ENCODE measurements around the gene OR7C2. TPM values are rescaled to one million over a fixed set of nuclear protein-coding genes. Genes with fewer than 3 reads are reported as not detected.

The OR7C2 gene
- polyA plus RNA-seq, 1 donor (not counting 4 experiments of a cell fraction or from before 2014, with no cell fraction given) = not detected

DNA sequence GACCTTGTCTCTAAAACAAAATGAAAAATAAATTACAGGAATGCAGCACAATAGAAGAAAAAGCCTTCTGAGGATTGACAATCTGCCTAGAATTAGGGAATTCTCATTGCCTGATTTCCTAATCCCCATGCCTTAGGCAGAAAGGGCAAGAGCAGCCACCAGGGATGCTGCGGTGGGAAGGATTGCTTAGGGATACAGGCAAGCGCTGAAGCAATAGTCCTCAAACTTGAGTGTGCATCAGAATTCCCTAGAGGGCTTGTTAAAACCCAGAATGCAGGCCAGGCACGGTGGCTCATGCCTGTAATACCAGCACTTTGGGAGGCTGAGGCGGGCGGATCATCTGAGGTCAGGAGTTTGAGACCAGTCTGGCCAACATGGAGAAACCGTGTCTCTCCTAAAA, 1.0 kb upstream of the OR7C2 start:
- dilution Hi-C loops (cut with MboI; ENCODE audit: extremely low pct_ligation_motif_present, low sequenced_read_pairs) = no loop called here
- no peak overlapping the region for H3K27ac ChIP-seq (ENCODE audit: control insufficient read depth, insufficient read depth, low read length)
- H3K9ac ChIP-seq (ENCODE audit: control insufficient read depth, extremely low read depth, insufficient read depth, low read length) = no peak overlapping the region
- no peak overlapping the region for H3K4me3 ChIP-seq (ENCODE audit: control insufficient read depth in 2 of 3, extremely low read depth in 1 of 3, insufficient read depth in 2 of 3, low read depth in 1 of 3, low read length in 3 of 3)
- H3K4me2 ChIP-seq (ENCODE audit: control insufficient read depth, extremely low read depth, insufficient read depth, low read depth, low read length) = no peak overlapping the region
- no peaks in the 10 kb centered on the region for H3K4me1 ChIP-seq (ENCODE audit: control insufficient read depth, extremely low read depth, insufficient read depth, low read length)
- H3K9me3 ChIP-seq (ENCODE audit: control insufficient read depth, low read depth, low read length) = no peaks in the 10 kb centered on the region
- H3K9me1 ChIP-seq (ENCODE audit: control insufficient read depth, extremely low read depth, insufficient read depth, low read length) = no peaks in the 10 kb centered on the region
- TF ChIP-seq, protein P1, sequence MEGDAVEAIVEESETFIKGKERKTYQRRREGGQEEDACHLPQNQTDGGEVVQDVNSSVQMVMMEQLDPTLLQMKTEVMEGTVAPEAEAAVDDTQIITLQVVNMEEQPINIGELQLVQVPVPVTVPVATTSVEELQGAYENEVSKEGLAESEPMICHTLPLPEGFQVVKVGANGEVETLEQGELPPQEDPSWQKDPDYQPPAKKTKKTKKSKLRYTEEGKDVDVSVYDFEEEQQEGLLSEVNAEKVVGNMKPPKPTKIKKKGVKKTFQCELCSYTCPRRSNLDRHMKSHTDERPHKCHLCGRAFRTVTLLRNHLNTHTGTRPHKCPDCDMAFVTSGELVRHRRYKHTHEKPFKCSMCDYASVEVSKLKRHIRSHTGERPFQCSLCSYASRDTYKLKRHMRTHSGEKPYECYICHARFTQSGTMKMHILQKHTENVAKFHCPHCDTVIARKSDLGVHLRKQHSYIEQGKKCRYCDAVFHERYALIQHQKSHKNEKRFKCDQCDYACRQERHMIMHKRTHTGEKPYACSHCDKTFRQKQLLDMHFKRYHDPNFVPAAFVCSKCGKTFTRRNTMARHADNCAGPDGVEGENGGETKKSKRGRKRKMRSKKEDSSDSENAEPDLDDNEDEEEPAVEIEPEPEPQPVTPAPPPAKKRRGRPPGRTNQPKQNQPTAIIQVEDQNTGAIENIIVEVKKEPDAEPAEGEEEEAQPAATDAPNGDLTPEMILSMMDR (optimal IDR thresholded peaks at IDR 0.05 in 1 of 3, IDR thresholded peaks at IDR 0.05 in 1 of 3, conservative IDR thresholded peaks at IDR 0.05 in 1 of 3; ENCODE audit: extremely low read depth in 1 of 3, insufficient read depth in 2 of 3, low read length in 3 of 3) = no peak
- no peak for TF ChIP-seq EZH2 (IDR thresholded peaks at IDR 0.05; ENCODE audit: low read length)
- DNase-seq (ENCODE audit: low read depth, low spot score) = no peak
- no peaks in the 10 kb centered on the region for H3K27me3 ChIP-seq (ENCODE audit: control insufficient read depth, extremely low read depth, insufficient read depth, low read length)
- no peak overlapping the region for H2AFZ ChIP-seq (ENCODE audit: control insufficient read depth, low read length)
- H3K79me2 ChIP-seq (ENCODE audit: control insufficient read depth, insufficient read depth, low read length) = no peaks in the 10 kb centered on the region
- no peaks in the 10 kb centered on the region for H4K20me1 ChIP-seq (ENCODE audit: control insufficient read depth, extremely low read depth, insufficient read depth, low read length)
- no peaks in the 10 kb centered on the region for H3K36me3 ChIP-seq (ENCODE audit: control insufficient read depth in 2 of 2, extremely low read depth in 1 of 2, insufficient read depth in 2 of 2, low read length in 2 of 2)
- no peak for FAIRE-seq

DNA sequence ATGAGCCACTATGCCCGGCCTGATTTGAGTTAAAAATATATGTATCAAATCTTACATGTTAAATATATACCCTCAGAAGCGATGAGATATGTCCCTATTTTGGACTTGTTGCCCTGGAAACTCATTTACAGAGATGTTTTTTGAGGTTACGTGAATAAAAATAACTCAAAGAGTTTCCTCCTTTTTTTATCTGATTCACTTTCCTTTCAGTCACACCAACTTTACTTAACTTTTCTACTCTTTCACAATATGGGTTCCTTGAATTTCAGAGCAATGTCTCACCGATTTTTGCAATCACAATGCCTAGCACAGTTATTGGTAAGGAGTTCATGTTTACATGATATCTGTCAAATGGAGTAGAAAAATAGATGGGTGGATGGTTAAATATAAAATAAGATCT, 2.3 kb downstream of the OR7C2 start:
- Histone ChIP-seq H3K4me2 (ENCODE audit: control insufficient read depth, extremely low read depth, insufficient read depth, low read depth, low read length) (no peak overlapping the region), H3K27ac (ENCODE audit: control insufficient read depth, insufficient read depth, low read length) (no peak overlapping the region), H3K4me1 (ENCODE audit: control insufficient read depth, extremely low read depth, insufficient read depth, low read length) (no peaks in the 10 kb centered on the region), H3K36me3 (ENCODE audit: control insufficient read depth in 2 of 2, extremely low read depth in 1 of 2, insufficient read depth in 2 of 2, low read length in 2 of 2) (no peaks in the 10 kb centered on the region), H3K9me1 (ENCODE audit: control insufficient read depth, extremely low read depth, insufficient read depth, low read length) (no peaks in the 10 kb centered on the region), H3K4me3 (ENCODE audit: control insufficient read depth in 2 of 3, extremely low read depth in 1 of 3, insufficient read depth in 2 of 3, low read depth in 1 of 3, low read length in 3 of 3) (no peak overlapping the region), H2AFZ (ENCODE audit: control insufficient read depth, low read length) (no peak overlapping the region), H4K20me1 (ENCODE audit: control insufficient read depth, extremely low read depth, insufficient read depth, low read length) (no peaks in the 10 kb centered on the region), H3K79me2 (ENCODE audit: control insufficient read depth, insufficient read depth, low read length) (no peaks in the 10 kb centered on the region), H3K27me3 (ENCODE audit: control insufficient read depth, extremely low read depth, insufficient read depth, low read length) (no peaks in the 10 kb centered on the region), H3K9ac (ENCODE audit: control insufficient read depth, extremely low read depth, insufficient read depth, low read length) (no peak overlapping the region), H3K9me3 (ENCODE audit: control insufficient read depth, low read depth, low read length) (no peaks in the 10 kb centered on the region)
- TF ChIP-seq EZH2 (IDR thresholded peaks at IDR 0.05; ENCODE audit: low read length) = no peak
- TF ChIP-seq, protein P1 (optimal IDR thresholded peaks at IDR 0.05 in 1 of 3, IDR thresholded peaks at IDR 0.05 in 1 of 3, conservative IDR thresholded peaks at IDR 0.05 in 1 of 3; ENCODE audit: extremely low read depth in 1 of 3, insufficient read depth in 2 of 3, low read length in 3 of 3) = no peak
- no peak for FAIRE-seq
- dilution Hi-C loops (cut with MboI; ENCODE audit: extremely low pct_ligation_motif_present, low sequenced_read_pairs) = no loop called here
- DNase-seq (ENCODE audit: low read depth, low spot score) = no peak

Measured in keratinocyte (primary cell).